Stimulated activated memory B cell treated with anti-CD40 and anti-IgM and Interleukin-4, amounts not matched to agents 10 μg/mL and 1 μg/mL and 100 μg/mL, for 72 hours (primary cell): Measurements from ENCODE around the gene SYTL1.

Experiments used
- ATAC-seq: fragments of 150-1000 bp; cut with Tn5 transposase; 2 replicates; pipeline ENCODE4 v1.10.0; 2021
- H3K27ac Mint-ChIP-seq: one replicate; pipeline ENCODE4 v1.8.0; 2022; ENCODE audit warnings: mild to moderate bottlenecking, mixed read lengths
- H3K27me3 Mint-ChIP-seq: one replicate; pipeline ENCODE4 v1.8.0; 2022; ENCODE audit warnings: mixed read lengths
- H3K36me3 Mint-ChIP-seq: one replicate; pipeline ENCODE4 v1.8.0; 2022; ENCODE audit warnings: mixed read lengths
- H3K4me1 Mint-ChIP-seq: one replicate; pipeline ENCODE4 v1.8.0; 2022; ENCODE audit warnings: mixed read lengths
- H3K4me3 Mint-ChIP-seq: one replicate; pipeline ENCODE4 v1.8.0; 2022; ENCODE audit warnings: mild to moderate bottlenecking, moderate library complexity, mixed read lengths
- H3K9me3 Mint-ChIP-seq: one replicate; pipeline ENCODE4 v1.8.0; 2022; ENCODE audit warnings: mixed read lengths

The SYTL1 gene

GRCh38 chr1:27349784-27350662 is 8.2 kb downstream of the SYTL1 start:
- H3K4me1 Mint-ChIP-seq: peaks cover 29% of the 10 kb centered on the region
- ATAC-seq: peak; percentile 75

GRCh38 chr1:27350663-27351540 is 9.1 kb downstream of the SYTL1 start:
- Mint-ChIP-seq H3K27me3 (no peaks in the 10 kb centered on the region), H3K9me3 (no peaks in the 10 kb centered on the region), H3K4me3 (peak overlapping the region; percentile 9), H3K4me1 (peaks cover 30% of the 10 kb centered on the region), H3K36me3 (peaks cover 16% of the 10 kb centered on the region), H3K27ac (no peak overlapping the region)
- ATAC-seq: no peak

More at GRCh38 chr1:27349784-27350662, 8.2 kb downstream of the SYTL1 start:
- Mint-ChIP-seq H3K4me3 (peak overlapping the region; percentile 67), H3K27me3 (no peaks in the 10 kb centered on the region), H3K27ac (no peak overlapping the region), H3K36me3 (peaks cover 18% of the 10 kb centered on the region), H3K9me3 (no peaks in the 10 kb centered on the region)

GRCh38 chr1:27351541-27352107 is 9.8 kb downstream of the SYTL1 start:
- Mint-ChIP-seq H3K9me3 (no peaks in the 10 kb centered on the region), H3K36me3 (peaks cover 11% of the 10 kb centered on the region), H3K27ac (no peak overlapping the region), H3K27me3 (no peaks in the 10 kb centered on the region), H3K4me1 (peaks cover 33% of the 10 kb centered on the region), H3K4me3 (no peak overlapping the region)
- no peak for ATAC-seq

- no peak overlapping the region for H3K27ac Mint-ChIP-seq
- peaks cover under 1% of the 10 kb centered on the region for H3K36me3 Mint-ChIP-seq
- H3K4me3 Mint-ChIP-seq: no peak overlapping the region
- no peak for ATAC-seq
- H3K27me3 Mint-ChIP-seq: no peaks in the 10 kb centered on the region
- peaks cover 38% of the 10 kb centered on the region for H3K4me1 Mint-ChIP-seq
- H3K9me3 Mint-ChIP-seq: no peaks in the 10 kb centered on the region
These were observed 11.3 kb downstream of the SYTL1 start for GRCh38 chr1:27353166-27353565.

GRCh38 chr1:27353629-27354028 is 11.8 kb downstream of the SYTL1 start:
- peaks cover 38% of the 10 kb centered on the region for H3K4me1 Mint-ChIP-seq
- no peak for ATAC-seq
- no peak overlapping the region for H3K27ac Mint-ChIP-seq
- no peak overlapping the region for H3K4me3 Mint-ChIP-seq
- H3K36me3 Mint-ChIP-seq: no peaks in the 10 kb centered on the region
- H3K9me3 Mint-ChIP-seq: no peaks in the 10 kb centered on the region
- no peaks in the 10 kb centered on the region for H3K27me3 Mint-ChIP-seq

GRCh38 chr1:27355683-27356082 is 13.9 kb downstream of the SYTL1 start:
- Mint-ChIP-seq H3K4me3 (no peak overlapping the region), H3K27ac (peak overlapping the region; percentile 58), H3K9me3 (no peaks in the 10 kb centered on the region), H3K27me3 (no peaks in the 10 kb centered on the region), H3K4me1 (peaks cover 52% of the 10 kb centered on the region), H3K36me3 (no peaks in the 10 kb centered on the region)
- no peak for ATAC-seq

- Mint-ChIP-seq H3K36me3 (no peaks in the 10 kb centered on the region), H3K27ac (peak overlapping the region; percentile 58), H3K9me3 (no peaks in the 10 kb centered on the region), H3K4me3 (peak overlapping the region; percentile 74), H3K27me3 (no peaks in the 10 kb centered on the region), H3K4me1 (peaks cover 56% of the 10 kb centered on the region)
- ATAC-seq: no peak
These were observed 14.4 kb downstream of the SYTL1 start for GRCh38 chr1:27356277-27356618.

- Mint-ChIP-seq H3K4me3 (peak overlapping the region; percentile 74), H3K4me1 (peaks cover 56% of the 10 kb centered on the region), H3K27me3 (no peaks in the 10 kb centered on the region), H3K27ac (peak overlapping the region; percentile 58), H3K36me3 (no peaks in the 10 kb centered on the region), H3K9me3 (no peaks in the 10 kb centered on the region)
- ATAC-seq: peak; percentile 57
These were observed 14.9 kb downstream of the SYTL1 start for GRCh38 chr1:27356619-27357280.

- H3K4me1 Mint-ChIP-seq: peaks cover 56% of the 10 kb centered on the region
- H3K4me3 Mint-ChIP-seq: peak overlapping the region; percentile 74
- peak overlapping the region; percentile 58 for H3K27ac Mint-ChIP-seq
- no peaks in the 10 kb centered on the region for H3K36me3 Mint-ChIP-seq
- H3K27me3 Mint-ChIP-seq: no peaks in the 10 kb centered on the region
- H3K9me3 Mint-ChIP-seq: no peaks in the 10 kb centered on the region
- ATAC-seq: peak; percentile 75
These were observed 15.6 kb downstream of the SYTL1 start for GRCh38 chr1:27357281-27358037.

- ATAC-seq: no peak
- Mint-ChIP-seq H3K27ac (no peak overlapping the region), H3K4me1 (peaks cover 56% of the 10 kb centered on the region), H3K4me3 (peak overlapping the region; percentile 74), H3K27me3 (no peaks in the 10 kb centered on the region), H3K36me3 (no peaks in the 10 kb centered on the region), H3K9me3 (no peaks in the 10 kb centered on the region)
These were observed 16.5 kb downstream of the SYTL1 start for GRCh38 chr1:27358038-27358927.

GRCh38 chr1:27358928-27359313 is 17.1 kb downstream of the SYTL1 start:
- Mint-ChIP-seq H3K27ac (no peak overlapping the region), H3K36me3 (no peaks in the 10 kb centered on the region), H3K4me1 (peaks cover 61% of the 10 kb centered on the region), H3K4me3 (no peak overlapping the region), H3K9me3 (no peaks in the 10 kb centered on the region), H3K27me3 (no peaks in the 10 kb centered on the region)
- no peak for ATAC-seq

GRCh38 chr1:27359822-27360158 is 18.0 kb downstream of the SYTL1 start:
- no peaks in the 10 kb centered on the region for H3K27me3 Mint-ChIP-seq
- no peaks in the 10 kb centered on the region for H3K36me3 Mint-ChIP-seq
- ATAC-seq: no peak
- peaks cover 69% of the 10 kb centered on the region for H3K4me1 Mint-ChIP-seq
- H3K4me3 Mint-ChIP-seq: peak overlapping the region; percentile 74
- H3K27ac Mint-ChIP-seq: peak overlapping the region; percentile 60
- H3K9me3 Mint-ChIP-seq: no peaks in the 10 kb centered on the region

- Mint-ChIP-seq H3K27ac (peak overlapping the region; percentile 60), H3K4me1 (peaks cover 71% of the 10 kb centered on the region), H3K27me3 (no peaks in the 10 kb centered on the region), H3K4me3 (peak overlapping the region; percentile 74), H3K9me3 (no peaks in the 10 kb centered on the region), H3K36me3 (no peaks in the 10 kb centered on the region)
- peak; percentile 43 for ATAC-seq
These were observed 18.6 kb downstream of the SYTL1 start for GRCh38 chr1:27360159-27361043.
